ENCODE measurements around the gene POC1B.

POC1B gene

GRCh38 chr12:89538897-89539296 is 13.1 kb upstream of the POC1B start:
- no peak for DNase-seq

GRCh38 chr12:89537389-89537788 is 11.5 kb upstream of the POC1B start:
- DNase-seq, result no peak

DNA sequence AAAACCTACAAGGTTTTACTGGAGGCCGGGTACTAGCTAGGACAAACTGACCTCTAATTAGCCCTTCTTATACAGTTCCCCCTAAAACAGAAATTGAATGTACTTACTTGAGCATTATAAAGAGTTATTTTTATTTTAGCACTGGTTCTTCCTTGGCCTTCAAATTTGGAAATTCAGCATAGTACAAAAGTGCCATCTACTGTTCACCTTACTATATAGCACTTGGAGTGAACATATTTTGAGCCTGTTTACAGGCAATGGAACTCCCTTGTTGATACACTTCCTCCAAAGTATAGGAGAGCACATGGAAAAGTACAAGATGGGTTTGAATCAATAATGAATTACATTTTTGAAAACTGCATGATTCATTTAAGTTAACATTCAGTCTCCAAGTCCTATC is 3.9 kb upstream of the POC1B start:
- DNase-seq, result no peak

- no peak for DNase-seq
These were observed 2.6 kb upstream of the POC1B start for GRCh38 chr12:89528434-89528833.

DNA sequence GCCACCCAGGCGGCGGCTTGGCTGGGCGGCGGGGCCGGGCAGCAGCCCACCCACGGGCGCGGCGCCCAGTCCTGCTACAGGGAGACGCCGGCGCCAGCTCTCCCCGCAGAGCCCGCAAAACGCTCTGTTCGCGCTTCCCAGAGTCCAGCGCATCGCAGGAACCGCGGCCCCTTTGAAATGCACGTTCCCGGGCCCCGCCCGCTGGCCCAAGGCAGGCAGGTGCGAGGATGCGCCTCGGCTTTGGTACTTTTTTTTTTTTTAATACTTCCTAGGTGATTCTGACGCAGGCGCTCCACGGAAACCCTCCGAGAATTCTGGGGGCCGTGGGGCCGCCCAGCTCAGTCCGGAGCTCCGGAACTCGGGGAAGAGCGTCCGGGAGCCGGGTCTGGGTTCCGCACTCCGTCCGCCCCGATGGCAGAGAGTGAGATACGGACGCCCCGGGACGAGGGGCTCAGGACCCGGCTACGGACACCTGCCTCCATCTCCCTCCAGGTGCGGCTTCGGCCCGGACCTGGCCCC is 483 bp downstream of the POC1B start:
- peak; percentile 51 to 62 for DNase-seq

DNA sequence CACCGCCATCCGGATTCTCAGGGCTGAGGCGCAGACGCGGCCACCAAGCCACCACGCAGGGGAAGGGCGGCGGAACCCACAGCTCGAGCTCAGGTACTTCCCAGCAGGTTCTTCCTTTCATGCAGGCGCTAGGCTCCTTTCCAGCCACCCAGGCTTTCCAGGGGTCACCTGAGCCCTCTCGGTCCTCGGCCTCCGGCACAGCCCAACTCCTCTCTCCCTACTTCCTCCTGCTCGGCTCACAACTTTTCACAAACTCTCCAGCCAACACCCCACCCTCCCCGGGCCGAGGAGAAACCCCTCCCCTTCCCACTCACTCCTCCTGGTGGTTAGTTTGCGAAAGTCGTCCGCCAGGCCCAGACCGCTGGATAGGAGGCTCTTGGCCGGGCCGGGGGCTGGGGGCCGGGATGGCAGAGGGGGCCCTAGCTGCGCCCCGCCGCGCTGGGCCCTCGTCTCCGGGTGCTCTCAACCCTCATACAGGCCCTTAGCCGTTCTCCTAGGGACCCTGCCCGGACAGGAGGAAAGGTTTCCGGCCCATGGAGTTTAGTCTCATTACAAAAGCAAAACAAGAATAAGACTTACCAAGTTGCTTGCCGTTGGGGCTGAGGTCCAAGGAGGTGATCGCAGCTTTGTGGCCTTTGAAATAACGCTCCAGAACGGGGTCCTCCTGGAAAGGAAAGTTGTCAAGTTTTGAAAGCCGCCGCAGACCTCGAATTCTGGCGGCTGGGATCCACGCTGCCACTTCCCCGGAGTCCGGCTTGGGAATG is 1.1 kb downstream of the POC1B start, which contains the start of gene GALNT4:
GALNT4 (minus strand) TSS at position 256 of the 764 bp plus-strand sequence; CDS start at position 9, 247 bp downstream.
- DNase-seq, result peak; percentile 74 to 84

- no peak for DNase-seq
These were observed 1.9 kb downstream of the POC1B start for GRCh38 chr12:89523843-89524540.

GRCh38 chr12:89523393-89523792 is 2.5 kb downstream of the POC1B start:
- no peak for DNase-seq

- DNase-seq, result no peak
These were observed 4.3 kb downstream of the POC1B start for GRCh38 chr12:89521364-89522223.

- no peak for DNase-seq
These were observed 8.1 kb downstream of the POC1B start for GRCh38 chr12:89517720-89518119.

DNA sequence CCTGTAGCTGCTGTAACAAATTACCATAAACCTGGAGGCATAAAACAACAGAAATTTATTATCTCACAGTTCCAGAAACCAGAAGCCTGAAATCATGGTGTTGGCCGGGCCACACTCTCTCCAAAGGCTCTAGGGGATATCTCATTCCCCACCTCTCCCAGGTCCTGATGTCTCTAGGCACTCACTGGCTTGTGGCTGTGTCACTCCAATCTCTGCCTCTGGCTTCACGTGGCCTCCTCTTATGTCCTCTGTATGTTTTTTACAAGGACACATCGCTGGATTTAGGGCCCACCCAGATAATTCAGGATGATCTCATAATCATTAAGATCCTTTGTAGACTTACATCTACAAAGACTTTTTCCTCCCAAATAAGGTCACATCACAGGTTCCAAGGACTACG is 9.2 kb downstream of the POC1B start:
- no peak for DNase-seq

- DNase-seq, result no peak
These were observed 11.1 kb downstream of the POC1B start for GRCh38 chr12:89514751-89515150.

- no peak for DNase-seq
These were observed 12.3 kb downstream of the POC1B start for GRCh38 chr12:89513544-89513943.

DNA sequence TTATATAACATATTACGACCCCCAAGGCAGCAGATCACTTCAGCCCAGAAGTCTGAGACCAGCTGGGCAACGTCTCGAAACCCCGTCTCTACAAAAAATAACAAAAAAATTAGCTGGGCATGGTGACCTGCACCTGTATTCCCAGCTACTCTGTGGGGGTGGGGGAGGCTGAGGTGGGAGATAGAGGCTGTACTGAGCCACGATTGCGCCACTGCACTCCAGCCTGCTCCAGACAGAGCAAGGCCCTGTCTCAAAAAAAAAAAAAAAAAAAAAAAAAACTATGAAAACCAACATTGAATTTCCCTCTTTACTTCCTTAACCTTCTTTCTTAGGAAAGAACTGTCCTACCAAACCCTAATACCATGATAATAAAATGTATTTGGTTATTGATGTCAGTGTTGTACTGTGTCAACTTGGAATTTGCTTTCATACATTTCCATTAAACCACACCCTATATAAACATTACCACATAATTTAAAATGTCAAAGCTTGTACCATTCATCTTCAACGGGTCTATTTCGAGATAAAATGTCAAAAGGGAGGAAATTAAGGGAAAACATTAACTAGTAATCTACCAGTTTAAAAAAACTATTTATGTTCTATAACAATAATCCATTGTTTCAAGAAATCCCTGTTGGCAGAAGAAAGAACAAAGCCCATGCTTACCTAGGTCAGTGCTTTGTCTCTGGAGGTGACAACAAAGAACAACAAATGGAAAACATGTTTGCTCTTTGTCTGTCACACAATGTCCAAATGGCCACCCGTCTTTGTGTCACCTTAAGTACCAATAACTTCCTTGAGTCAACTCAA is 18.6 kb downstream of the POC1B start:
- no peak for DNase-seq

DNA sequence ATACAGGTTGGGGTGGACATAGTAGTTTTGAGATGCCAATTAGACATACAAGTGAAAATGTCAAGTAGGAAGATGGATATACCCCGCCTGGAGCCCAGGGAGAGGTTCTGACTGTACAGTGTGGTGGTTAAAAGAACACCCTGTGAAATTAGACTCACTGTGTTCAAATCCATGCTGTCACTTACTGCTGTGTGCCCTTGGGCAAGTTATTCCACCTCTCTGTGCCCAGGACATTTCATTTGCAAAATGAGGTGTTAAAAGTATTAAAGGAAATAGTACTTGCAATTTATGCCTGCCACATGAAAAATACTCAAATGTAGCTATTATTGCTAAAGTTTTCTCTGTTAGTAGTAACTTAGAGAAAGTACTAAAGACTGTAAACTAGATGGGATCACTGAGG is 19.8 kb downstream of the POC1B start:
- no peak for DNase-seq

DNA sequence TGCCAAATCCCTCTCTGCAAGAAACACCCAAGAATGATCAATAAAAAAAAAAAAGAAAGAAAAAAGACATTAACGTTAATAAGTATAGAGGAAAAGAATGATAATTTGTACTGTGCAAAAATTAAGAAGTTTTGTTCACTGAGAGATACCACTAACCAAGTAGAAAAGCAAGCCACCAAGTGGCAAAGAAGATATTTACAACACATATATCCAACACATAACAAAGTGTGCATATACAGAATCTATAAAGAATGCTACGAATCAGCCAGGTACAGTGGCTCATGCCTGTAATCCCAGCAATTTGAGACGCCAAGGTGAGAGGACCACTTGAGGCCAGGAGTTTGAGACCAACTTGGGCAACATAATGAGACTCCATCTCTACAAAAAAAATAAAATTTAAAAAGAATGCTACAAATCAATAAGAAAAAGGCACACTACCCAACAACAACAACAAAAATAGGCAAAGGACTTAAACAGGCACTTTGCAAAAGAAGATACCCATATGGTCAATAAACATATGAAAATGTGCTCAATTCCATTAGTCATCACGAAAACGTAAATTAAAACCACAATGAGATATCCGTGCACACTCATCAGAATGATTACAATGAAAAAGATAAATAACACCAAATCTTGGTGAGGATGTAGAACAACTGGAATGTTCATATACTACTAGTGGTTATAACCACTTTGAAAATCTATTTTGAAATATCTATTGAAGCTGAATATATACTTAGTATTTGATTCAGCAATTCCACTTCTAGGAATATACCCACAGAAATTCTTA is 21.1 kb downstream of the POC1B start:
- no peak for DNase-seq

DNA sequence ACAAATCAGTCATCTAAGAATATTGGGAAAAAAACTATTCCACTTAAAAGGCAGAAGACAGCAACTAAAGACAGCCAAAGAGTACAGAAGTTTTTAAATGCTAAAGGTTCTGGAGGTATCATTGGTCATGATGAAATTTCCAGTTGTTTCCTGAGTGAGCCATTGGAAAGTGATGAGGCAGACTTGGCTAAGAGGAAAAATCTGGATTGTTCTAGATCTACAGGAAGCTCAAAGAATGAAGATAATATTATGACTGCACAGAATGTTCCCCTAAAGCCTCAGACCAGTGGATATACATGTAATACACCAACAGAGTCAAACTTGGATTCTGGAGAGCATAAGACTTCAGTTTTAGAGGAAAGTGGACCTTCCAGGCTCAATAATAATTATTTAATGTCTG is 24.1 kb downstream of the POC1B start:
- DNase-seq, result no peak

DNA sequence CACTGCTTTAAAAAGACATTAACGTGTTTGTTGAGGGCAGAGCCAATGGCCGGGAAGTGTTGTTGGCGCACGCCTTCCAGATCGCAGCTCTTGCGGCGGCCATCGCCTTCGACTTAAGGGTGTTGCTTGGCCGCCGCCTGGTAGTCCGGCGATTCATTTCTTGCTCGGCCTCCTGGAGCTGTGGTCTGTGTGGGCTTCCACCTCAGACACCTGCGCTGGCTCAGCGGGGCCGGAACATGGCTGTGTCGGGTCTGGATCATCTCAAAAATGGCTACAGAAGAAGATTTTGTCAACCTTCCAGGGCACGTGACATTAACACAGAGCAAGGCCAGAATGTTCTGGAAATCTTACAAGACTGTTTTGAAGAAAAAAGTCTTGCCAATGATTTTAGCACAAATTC is 26.0 kb downstream of the POC1B start:
- DNase-seq, result no peak

DNA sequence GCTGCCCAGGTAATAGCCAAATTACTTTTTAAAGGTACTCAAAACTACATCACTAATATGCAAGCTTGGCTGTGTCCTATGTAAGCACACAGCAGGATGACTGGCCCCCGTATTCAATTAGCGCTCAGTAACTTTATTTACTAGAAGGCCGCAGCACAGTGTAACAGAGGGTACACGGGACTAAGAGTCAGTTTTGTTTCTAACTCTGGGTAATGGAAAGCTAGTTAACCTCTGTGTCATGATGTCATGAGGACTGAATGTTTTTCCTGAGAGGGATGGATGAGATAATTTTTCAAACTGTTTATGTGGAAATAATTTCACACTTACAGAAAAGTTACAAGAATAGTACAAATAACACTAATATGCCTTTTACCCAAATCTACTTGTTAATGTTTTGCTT is 28.4 kb downstream of the POC1B start:
- DNase-seq, result no peak

- DNase-seq, result no peak
These were observed 28.8 kb downstream of the POC1B start for GRCh38 chr12:89497005-89497404.

DNA sequence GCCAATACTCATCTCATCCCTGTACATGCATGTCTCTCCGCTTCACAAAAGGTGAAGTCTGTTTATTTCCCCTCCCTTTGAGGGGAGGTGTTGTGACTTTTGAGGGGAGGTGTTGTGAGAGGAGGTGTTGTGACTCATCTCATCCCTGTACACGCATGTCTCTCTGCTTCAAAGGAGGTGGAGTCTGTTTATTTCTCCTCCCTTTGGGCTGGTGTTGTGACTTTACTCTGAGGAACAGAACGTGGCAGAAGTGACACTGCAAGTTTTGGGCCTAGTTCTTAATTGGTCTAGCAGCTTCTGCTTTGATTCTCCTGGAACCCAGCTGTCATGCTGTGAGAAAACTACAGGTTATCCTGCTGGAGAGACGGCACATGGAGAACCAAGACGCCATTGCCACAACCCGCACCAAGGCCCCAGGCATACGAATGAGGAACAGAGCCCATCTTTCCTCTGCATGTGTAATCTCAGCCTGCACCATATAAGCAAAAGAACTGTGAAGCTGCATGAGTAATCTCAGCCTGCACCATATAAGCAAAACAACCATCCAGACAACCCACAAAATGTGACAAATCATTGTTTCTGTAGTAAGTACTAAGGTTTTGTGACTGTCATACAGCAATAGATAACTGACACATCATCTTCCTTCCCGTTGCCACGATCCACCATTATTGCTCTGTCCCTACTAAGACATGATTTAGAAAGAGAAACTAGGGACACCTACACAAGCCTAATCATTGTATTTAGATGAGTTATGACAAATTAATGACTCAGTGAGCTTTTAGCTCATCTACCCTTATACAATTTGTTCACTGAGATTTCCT is 31.2 kb downstream of the POC1B start:
- DNase-seq, result peak; percentile 29 to 58

Data from activated CD4-positive, alpha-beta T cell treated with anti-CD3 and anti-CD28 coated beads, Interleukin-2, amount 50 U/mL, for 48 hours (primary cell).